Ishikawa (cell line): ENCODE data around the gene SLC43A1.

ENCODE experiments used
- EGR1 ChIP-seq: IDR thresholded peaks from 2 replicates; pipeline ENCODE4 v1.6.1; 2012
- FOXM1 ChIP-seq: IDR thresholded peaks from 2 replicates; pipeline ENCODE4 v1.6.1; 2012; ENCODE audit warnings: low read depth, borderline replicate concordance
- MAX ChIP-seq: IDR thresholded peaks from 2 replicates; pipeline ENCODE4 v1.6.1; 2012
- TAF1 ChIP-seq: IDR thresholded peaks from 2 replicates; pipeline ENCODE4 v1.6.1; 2012; ENCODE audit warnings: low read depth, mild to moderate bottlenecking
- USF1 ChIP-seq: IDR thresholded peaks from 2 replicates; pipeline ENCODE4 v1.6.1; 2012

- TF ChIP-seq USF1 (no peak), MAX (no peak), TAF1 (no peak), EGR1 (no peak), FOXM1 (no peak)
These were observed 30.1 kb downstream of the SLC43A1 start for GRCh38 chr11:57485217-57485990.
